HEK293T (cell line): ENCODE measurements around the gene MFAP4.

ENCODE experiments used
- ARNT ChIP-seq: fragments of 450-650 bp; IDR thresholded peaks from 2 replicates; pipeline ENCODE4 v1.6.1; 2017; ENCODE audit warnings: mild to moderate bottlenecking
- CTBP1 ChIP-seq: fragments of 450-650 bp; IDR thresholded peaks from 2 replicates; pipeline ENCODE4 v1.6.1; 2016; ENCODE audit warnings: borderline replicate concordance
- SUZ12 ChIP-seq: fragments of 450-650 bp; IDR thresholded peaks from 2 replicates; pipeline ENCODE4 v1.6.1; 2016; ENCODE audit warnings: mild to moderate bottlenecking

DNA sequence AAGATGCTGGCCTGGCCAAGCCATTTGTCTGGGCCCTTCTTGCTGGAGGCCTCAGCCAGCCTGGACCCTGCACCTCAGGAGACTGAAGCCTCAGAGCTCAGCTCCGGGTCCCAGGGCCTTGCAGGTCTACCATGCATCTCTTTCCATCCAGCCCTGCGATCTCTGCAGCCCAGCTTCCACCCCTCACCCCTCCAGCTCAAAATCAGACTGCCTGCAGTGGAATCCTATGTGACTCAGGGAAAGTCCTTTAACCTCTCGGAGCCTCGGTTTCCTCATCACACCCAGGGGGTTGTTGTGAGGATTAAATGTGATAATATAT is 21.5 kb downstream of the MFAP4 start:
- no peak for TF ChIP-seq SUZ12
- TF ChIP-seq ARNT, result no peak
- TF ChIP-seq CTBP1, result no peak
